ENCODE data around the gene ATG13. TPM values are rescaled to one million over a fixed set of nuclear protein-coding genes. Genes with fewer than 3 reads are reported as not detected.

ATG13 gene
- total and polyA plus RNA-seq, 2 of the 4 experiments (the other 2 are of a cell fraction), result 43.0 to 49.7 TPM

DNA sequence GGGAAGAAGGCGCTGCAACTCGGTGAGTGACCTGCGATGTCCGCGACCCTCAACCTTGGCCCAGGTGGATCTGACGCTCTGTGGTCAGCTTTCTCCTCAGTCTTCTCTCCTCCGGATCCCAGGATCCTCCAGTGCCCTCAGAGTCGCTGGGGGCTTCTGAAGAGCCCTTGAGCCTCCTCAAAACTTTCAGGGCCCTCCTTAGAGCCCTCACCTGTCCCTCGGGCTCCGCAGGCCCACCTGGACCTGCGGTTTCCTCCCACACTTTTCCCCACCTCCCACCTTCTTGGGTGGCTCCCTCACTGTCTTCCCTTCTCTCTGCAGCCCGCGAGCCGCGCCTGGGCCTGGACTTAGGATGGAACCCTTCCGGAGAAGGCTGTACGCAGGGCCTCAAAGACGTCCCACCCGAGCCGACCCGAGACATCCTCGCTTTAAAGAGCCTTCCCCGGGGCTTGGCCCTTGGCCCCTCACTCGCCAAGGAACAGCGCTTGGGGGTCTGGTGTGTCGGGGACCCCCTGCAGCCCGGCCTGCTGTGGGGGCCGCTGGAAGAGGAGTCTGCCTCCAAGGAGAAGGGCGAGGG lies 83.8 kb downstream of the ATG13 start:
- Histone ChIP-seq H3K79me1 (ENCODE audit: low read depth in 1 of 2, low read length in 2 of 2) (peaks cover 18 to 78% of the 10 kb centered on the region in 2 experiments; a peak in 3 of 4 replicates), H4K5ac (ENCODE audit: low read depth, low read length) (peak overlapping the region; percentile 92), H3K9ac (ENCODE audit: low read depth, low read length) (peak overlapping the region; percentile 98), H3K18ac (ENCODE audit: low read depth, low read length) (peak overlapping the region; percentile 71), H2BK15ac (ENCODE audit: low read depth, low read length) (0 out of 3 replicates have a peak overlapping the region, but pooled peaks have one; percentile 82), H3K56ac (ENCODE audit: extremely low read depth, insufficient read depth, low read length) (peak overlapping the region; percentile 99), H3K9me3 (ENCODE audit: control insufficient read depth, insufficient read depth, low read length) (no peaks in the 10 kb centered on the region), H3K4me2 (ENCODE audit: low read depth, low read length) (peak overlapping the region; percentile 96), H2BK120ac (ENCODE audit: low read depth, low read length) (peak overlapping the region; percentile 2; the same call in 1 of the 2 replicates), H2AK5ac (ENCODE audit: low read depth, low read length) (peak overlapping the region; percentile 94), H4K8ac (ENCODE audit: low read depth in 2 of 2, low read length in 2 of 2) (peak overlapping the region; percentile 90 to 99), H3K4ac (ENCODE audit: low read depth, low read length) (peak overlapping the region; percentile 65), H3K4me3 (ENCODE audit: insufficient read depth, low read depth, low read length) (peak overlapping the region; percentile 91), H3K36me3 (ENCODE audit: control insufficient read depth, insufficient read depth, low read length) (peaks cover 40% of the 10 kb centered on the region), H2AFZ (replicated peaks; ENCODE audit: low read length, poor library complexity) (peak overlapping the region; percentile 96), H3K23ac (ENCODE audit: low read depth, low read length) (peak overlapping the region; percentile 4; the same call in 1 of the 2 replicates), H2BK5ac (ENCODE audit: low read depth, low read length, poor library complexity, severe bottlenecking) (peak overlapping the region; percentile 95), H3K4me1 (ENCODE audit: control insufficient read depth, insufficient read depth, low read length) (peaks cover 11% of the 10 kb centered on the region), H4K20me1 (ENCODE audit: insufficient read depth, low read length) (peaks cover 7% of the 10 kb centered on the region; the same call in 1 of the 2 replicates), H4K91ac (ENCODE audit: insufficient read depth, low read depth, low read length) (peak overlapping the region; percentile 67), H2AK9ac (replicated peaks; ENCODE audit: low read depth, low read length, poor library complexity) (peak overlapping the region; percentile 63), H2BK20ac (ENCODE audit: low read depth, low read length) (no peak overlapping the region), H3K14ac (replicated peaks; ENCODE audit: low read depth, low read length) (peak overlapping the region; percentile 47), H3K27me3 (ENCODE audit: control insufficient read depth, insufficient read depth, low read length) (no peaks in the 10 kb centered on the region), H3K9me1 (ENCODE audit: insufficient read depth, low read length) (peaks cover 12% of the 10 kb centered on the region; the same call in 1 of the 2 replicates), H3K27ac (ENCODE audit: insufficient read depth, low read length) (peak overlapping the region; percentile 98)
- dilution Hi-C loops (cut with HindIII; ENCODE audit: low sequenced_read_pairs, unreplicated experiment), result no loop called here
- TF ChIP-seq CTCF (conservative IDR thresholded peaks at IDR 0.05; ENCODE audit: low read depth, low read length) (no peak), MAFK (IDR thresholded peaks at IDR 0.05; ENCODE audit: low read depth, low read length) (no peak), USF2 (IDR thresholded peaks at IDR 0.05; ENCODE audit: low read depth, low read length) (no peak), CEBPB (IDR thresholded peaks at IDR 0.05; ENCODE audit: low read depth, low read length) (no peak), CHD1 (IDR thresholded peaks at IDR 0.05; ENCODE audit: low read depth, low read length) (0 out of 2 replicates have a peak, but pooled peaks have one; percentile 54), RAD21 (IDR thresholded peaks at IDR 0.05; ENCODE audit: low read length) (peak; percentile 19; the same call in 1 of the 2 replicates)
- TF ChIP-seq, protein P1, sequence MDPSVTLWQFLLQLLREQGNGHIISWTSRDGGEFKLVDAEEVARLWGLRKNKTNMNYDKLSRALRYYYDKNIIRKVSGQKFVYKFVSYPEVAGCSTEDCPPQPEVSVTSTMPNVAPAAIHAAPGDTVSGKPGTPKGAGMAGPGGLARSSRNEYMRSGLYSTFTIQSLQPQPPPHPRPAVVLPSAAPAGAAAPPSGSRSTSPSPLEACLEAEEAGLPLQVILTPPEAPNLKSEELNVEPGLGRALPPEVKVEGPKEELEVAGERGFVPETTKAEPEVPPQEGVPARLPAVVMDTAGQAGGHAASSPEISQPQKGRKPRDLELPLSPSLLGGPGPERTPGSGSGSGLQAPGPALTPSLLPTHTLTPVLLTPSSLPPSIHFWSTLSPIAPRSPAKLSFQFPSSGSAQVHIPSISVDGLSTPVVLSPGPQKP (IDR thresholded peaks at IDR 0.05; ENCODE audit: borderline replicate concordance, low read depth, low read length), result no peak
- ChIA-PET POLR2A (ENCODE audit: unreplicated experiment) (interaction anchor here (0.6 to 1.3 kb wide), 4 partner anchors 10 to 409 kb away, joined by 3 to 5 read pairs (median 3); no protein-coding TSS in a partner anchor), CTCF (no interaction called here)
- DNase-seq (no peak), ATAC-seq (ENCODE audit: low read depth) (no peak)
- intact Hi-C loops (cut with micrococcal nuclease), result no loop called here
- BruUV-seq (replicated peaks), result TSS peak; percentile 83
- in situ Hi-C loops (cut with MboI; ENCODE audit: low sequenced_read_pairs), result no loop called here
- WGBS, 2 experiments (ENCODE audit: extremely low coverage in 2 of 2, insufficient read length in 1 of 2), result 3% methylated on average over 10 of the region's 29 CpGs; no CpG with 5 or more reads in 1 of the 2 experiments

Measured in IMR-90 (cell line).